Spleen (tissue), 11 donors: ENCODE data around the gene PRPF40A. TPM values are rescaled to one million over a fixed set of nuclear protein-coding genes. Genes with fewer than 3 reads are reported as not detected.

Source experiments
- DNase-seq: peaks from one replicate; pipeline ENCODE4 v3.0.0-alpha.2; 2020
- H3K27ac ChIP-seq, 8 donors: fragments of 200-600 bp; sonication (generic) in 7 of 8; 1 replicate in 4 of 8; 2 replicates in 4 of 8; pipeline versions ENCODE4 v1.5.0 to v1.8.0; 2016 to 2021; ENCODE audit warnings: inconsistent platforms in 4 of 8, mild to moderate bottlenecking in 4 of 8, moderate library complexity in 1 of 8
- H3K27me3 ChIP-seq, 7 donors: fragments of 200-600 bp; sonication (generic) in 6 of 7; replicated peaks in 1 of 7; 1 replicate in 4 of 7; 2 replicates in 3 of 7; pipeline versions ENCODE4 v1.5.0 to v1.8.0; 2016 to 2021; ENCODE audit warnings: inconsistent platforms in 3 of 7, mild to moderate bottlenecking in 1 of 7
- H3K36me3 ChIP-seq, 6 donors: fragments of 200-600 bp; sonication (generic) in 5 of 6; 1 replicate in 4 of 6; 2 replicates in 2 of 6; pipeline versions ENCODE4 v1.5.0 to v1.8.0; 2016 to 2021; ENCODE audit warnings: inconsistent platforms in 2 of 6
- H3K4me1 ChIP-seq, 6 donors: fragments of 200-600 bp; sonication (generic) in 5 of 6; 1 replicate in 3 of 6; 2 replicates in 3 of 6; pipeline versions ENCODE4 v1.5.0 to v1.8.0; 2016 to 2021; ENCODE audit warnings: inconsistent platforms in 3 of 6
- H3K4me3 ChIP-seq, 8 donors: fragments of 200-600 bp; sonication (generic) in 7 of 8; 1 replicate in 4 of 8; 2 replicates in 4 of 8; pipeline versions ENCODE4 v1.5.0 to v1.8.0; 2016 to 2021; ENCODE audit warnings: inconsistent platforms in 4 of 8, mild to moderate bottlenecking in 4 of 8, moderate library complexity in 2 of 8
- H3K9me3 ChIP-seq, 8 donors: fragments of 200-600 bp; sonication (generic) in 7 of 8; 1 replicate in 4 of 8; 2 replicates in 4 of 8; pipeline versions ENCODE4 v1.5.0 to v1.8.0; 2016 to 2021; ENCODE audit warnings: inconsistent platforms in 4 of 8
- CTCF ChIP-seq, 11 experiments: fragments of 200-600 bp in 7 of 11; fragments of 450-650 bp in 4 of 11; sonication (generic) in 4 of 11; IDR thresholded peaks in 8 of 11; conservative IDR thresholded peaks in 3 of 11; 1 replicate in 7 of 11; 2 replicates in 4 of 11; pipeline versions ENCODE4 v1.4.0 to v1.8.0; 2016 to 2021; ENCODE audit warnings: antibody characterized with exemption in 11 of 11, inconsistent platforms in 4 of 11, mild to moderate bottlenecking in 1 of 11
- POLR2A ChIP-seq, 3 donors: fragments of 450-650 bp; IDR thresholded peaks; one replicate each; pipeline ENCODE4 v1.5.1; 2017; ENCODE audit warnings: antibody characterized with exemption in 3 of 3, mild to moderate bottlenecking in 1 of 3
- POLR2AphosphoS5 ChIP-seq, 3 donors: sonication (generic); formaldehyde crosslinking; IDR thresholded peaks; one replicate each; pipeline ENCODE4 v1.5.1; 2017; ENCODE audit warnings: antibody characterized with exemption in 3 of 3
- WGBS, 5 donors: extraction: QIAGEN DNeasy Blood & Tissue Kit in 3 of 5; methylation state at CpG; one replicate each; pipeline versions ENCODE4 v1.1.5 to v1.1.7; 2013 to 2018; 5-methylcytosine and 5-hydroxymethylcytosine counted together
- intact Hi-C: fragments of 100-400 bp; cut with DNase I; formaldehyde crosslinking; loops from one replicate; pipeline ENCODE4 v1.15.0; 2023; ENCODE audit warnings: low total_unique reads
- polyA plus RNA-seq, 3 donors: library from polyadenylated mRNA; stranded (reverse); fragments of 200-250 nt; gene quantifications; one replicate each; pipeline ENCODE4 v1.2.1, GENCODE V29; 2013
- total RNA-seq, 7 donors: library from RNA; depleted of rRNA in 3 of 7; stranded (reverse); fragments of >200 nt in 3 of 7; fragmentation: NEBNext Ultra II Directional in 4 of 7; extraction: Animal tissue kit (Norgen Biotek cat#: 25700) in 4 of 7; gene quantifications; one replicate each; pipeline versions ENCODE4 v1.1.0 to v1.2.1, GENCODE V29; 2016 to 2021
- donor health status: healthy with polysubstance abuse.
- donor health status: DM: no; HTN: no; CAD: no; lungs with moderate emphysema.
- donor health status: DM: no; HTN: no; CAD: no.
- donor health status: Bipolar disorder and iron deficiency.
- donor health status: healthy.
- donor health status: DM: no; HTN: no; CAD: no.
- donor health status: DM: yes; HTN: yes; CAD: no.

Gene PRPF40A
- total and polyA plus RNA-seq, 10 donors, result 13.5 to 116 (median 86.7) TPM

- H3K27ac ChIP-seq, result no peak overlapping the region
- no peak for TF ChIP-seq POLR2AphosphoS5 (IDR thresholded peaks at IDR 0.05)
- TF ChIP-seq POLR2A (IDR thresholded peaks at IDR 0.05), result no peak
- TF ChIP-seq CTCF (IDR thresholded peaks at IDR 0.05 in 8 of 11, conservative IDR thresholded peaks at IDR 0.05 in 3 of 11), result no peak
- no peaks in the 10 kb centered on the region for H3K9me3 ChIP-seq
- peaks cover 0 to 13% (median under 1%) of the 10 kb centered on the region in 6 donors for H3K4me1 ChIP-seq
- no peaks in the 10 kb centered on the region for H3K27me3 ChIP-seq
- H3K36me3 ChIP-seq, result peaks cover 0 to 33% (median 0%) of the 10 kb centered on the region in 6 donors
- no peak for DNase-seq
- H3K4me3 ChIP-seq, result no peak overlapping the region
- 83 to 94% (median 84%) methylated on average over 3 of the region's 3 CpGs for WGBS, 5 donors
- intact Hi-C loops, result loop anchor here (10.0 kb wide), 1 partner anchor 277 kb away; no protein-coding TSS in a partner anchor
Observed at GRCh38 chr2:152622219-152622618, 95.0 kb downstream of the PRPF40A start.

GRCh38 chr2:152620985-152621384 lies 96.3 kb downstream of the PRPF40A start:
- intact Hi-C loops, result loop anchor here (10.0 kb wide), 1 partner anchor 276 kb away; no protein-coding TSS in a partner anchor
- Histone ChIP-seq H3K4me3 (no peak overlapping the region), H3K9me3 (no peaks in the 10 kb centered on the region), H3K36me3 (peaks cover 0 to 40% (median 0%) of the 10 kb centered on the region in 6 donors), H3K27me3 (no peaks in the 10 kb centered on the region), H3K27ac (no peak overlapping the region), H3K4me1 (peaks cover 0 to 13% (median 0%) of the 10 kb centered on the region in 6 donors)
- TF ChIP-seq POLR2AphosphoS5 (IDR thresholded peaks at IDR 0.05) (no peak), CTCF (IDR thresholded peaks at IDR 0.05 in 8 of 11, conservative IDR thresholded peaks at IDR 0.05 in 3 of 11) (no peak), POLR2A (IDR thresholded peaks at IDR 0.05) (no peak)
- DNase-seq, result no peak
- WGBS, 5 donors, result 86 to 91% (median 90%) methylated on average over 9 of the region's 9 CpGs

- H3K9me3 ChIP-seq, result no peaks in the 10 kb centered on the region
- no peak overlapping the region for H3K4me3 ChIP-seq
- DNase-seq, result no peak
- H3K27ac ChIP-seq, result no peak overlapping the region
- peaks cover 0 to 42% (median 0%) of the 10 kb centered on the region in 6 donors for H3K36me3 ChIP-seq
- TF ChIP-seq POLR2A (IDR thresholded peaks at IDR 0.05) (no peak), POLR2AphosphoS5 (IDR thresholded peaks at IDR 0.05) (no peak), CTCF (IDR thresholded peaks at IDR 0.05 in 8 of 11, conservative IDR thresholded peaks at IDR 0.05 in 3 of 11) (no peak)
- 84 to 91% (median 86%) methylated on average over 7 of the region's 7 CpGs for WGBS, 5 donors
- intact Hi-C loops, result loop anchor here (10.0 kb wide), 1 partner anchor 275 kb away; no protein-coding TSS in a partner anchor
- H3K4me1 ChIP-seq, result peaks cover 0 to 13% (median 0%) of the 10 kb centered on the region in 6 donors
- no peaks in the 10 kb centered on the region for H3K27me3 ChIP-seq
Observed at GRCh38 chr2:152620208-152620607, 97.1 kb downstream of the PRPF40A start.

GRCh38 chr2:152618193-152618564 lies 99.1 kb downstream of the PRPF40A start:
- TF ChIP-seq POLR2A (IDR thresholded peaks at IDR 0.05), result no peak
- no peak for TF ChIP-seq CTCF (IDR thresholded peaks at IDR 0.05 in 8 of 11, conservative IDR thresholded peaks at IDR 0.05 in 3 of 11)
- no peak for TF ChIP-seq POLR2AphosphoS5 (IDR thresholded peaks at IDR 0.05)
- WGBS, 5 donors, result 87 to 96% (median 93%) methylated on average over 5 of the region's 5 CpGs
- intact Hi-C loops, result no loop called here
- DNase-seq, result no peak
- Histone ChIP-seq H3K27ac (no peak overlapping the region), H3K4me3 (no peak overlapping the region), H3K4me1 (peaks cover 0 to 12% (median 3%) of the 10 kb centered on the region in 6 donors), H3K9me3 (no peaks in the 10 kb centered on the region), H3K27me3 (no peaks in the 10 kb centered on the region), H3K36me3 (peaks cover 0 to 46% (median 0%) of the 10 kb centered on the region in 6 donors)
